HepG2 (cell line): Measurements from ENCODE around the gene CCNQ. TPM values are rescaled to one million over a fixed set of nuclear protein-coding genes. Genes with fewer than 3 reads are reported as not detected.

Source experiments
- AHDC1 ChIP-seq: sonication (generic); formaldehyde crosslinking; IDR thresholded peaks from 2 replicates; pipeline ENCODE4 v1.5.1; 2020; ENCODE audit warnings: mild to moderate bottlenecking, missing genetic modification reagents, borderline replicate concordance
- ATM ChIP-seq: fragments of 450-650 bp; IDR thresholded peaks from 2 replicates; pipeline ENCODE4 v1.7.1; 2017; ENCODE audit warnings: mild to moderate bottlenecking, borderline replicate concordance
- FOSL2 ChIP-seq: sonication (generic); formaldehyde crosslinking; IDR thresholded peaks from 2 replicates; pipeline ENCODE4 v1.4.0; 2020; ENCODE audit warnings: missing genetic modification reagents
- GZF1 ChIP-seq: sonication (generic); formaldehyde crosslinking; IDR thresholded peaks from 2 replicates; pipeline ENCODE4 v1.5.1; 2020; ENCODE audit warnings: mild to moderate bottlenecking, missing genetic modification reagents
- KDM6A ChIP-seq: IDR thresholded peaks from 2 replicates; pipeline ENCODE4 v1.6.1; 2016; ENCODE audit warnings: low read depth
- MTA3 ChIP-seq: sonication (generic); formaldehyde crosslinking; IDR thresholded peaks from 2 replicates; pipeline ENCODE4 v1.4.0; 2020; ENCODE audit warnings: missing genetic modification reagents
- NR0B2 ChIP-seq: sonication (generic); formaldehyde crosslinking; IDR thresholded peaks from 2 replicates; pipeline ENCODE4 v1.4.0; 2020; ENCODE audit warnings: mild to moderate bottlenecking, missing genetic modification reagents
- PCBP1 ChIP-seq: fragments of 200-400 bp; formaldehyde crosslinking; IDR thresholded peaks from 2 replicates; pipeline ENCODE4 v1.6.1; 2017; ENCODE audit warnings: mild to moderate bottlenecking, low read depth, low read length, borderline replicate concordance
- SIN3A ChIP-seq: IDR thresholded peaks from 2 replicates; pipeline ENCODE4 v1.6.1; 2011; ENCODE audit warnings: low read depth, mild to moderate bottlenecking, control low read depth, low read length, borderline replicate concordance
- SP1 ChIP-seq, 2 experiments: fragments of 450-650 bp in 1 of 2; sonication (generic) in 1 of 2; formaldehyde crosslinking in 1 of 2; IDR thresholded peaks; 2 replicates each; pipeline versions ENCODE4 v1.4.0 to v1.6.1; 2016 to 2020; ENCODE audit warnings: missing genetic modification reagents in 1 of 2
- TARDBP ChIP-seq: sonication (generic); formaldehyde crosslinking; IDR thresholded peaks from 2 replicates; pipeline ENCODE4 v1.8.0; 2022; ENCODE audit warnings: mild to moderate bottlenecking, missing genetic modification reagents
- TFAP4 ChIP-seq: sonication (generic); IDR thresholded peaks from 2 replicates; pipeline ENCODE4 v1.6.1; 2016; ENCODE audit warnings: low read depth, borderline replicate concordance
- ZMAT5 ChIP-seq: sonication (generic); formaldehyde crosslinking; IDR thresholded peaks from 2 replicates; pipeline ENCODE4 v1.5.0; 2020; ENCODE audit warnings: mild to moderate bottlenecking, low read depth, missing genetic modification reagents, borderline replicate concordance
- ZNF101 ChIP-seq: sonication (generic); formaldehyde crosslinking; IDR thresholded peaks from 2 replicates; pipeline ENCODE4 v1.4.0; 2020; ENCODE audit warnings: mild to moderate bottlenecking, low read depth, missing genetic modification reagents, borderline replicate concordance
- ZNF503 ChIP-seq: sonication (generic); formaldehyde crosslinking; IDR thresholded peaks from 2 replicates; pipeline ENCODE4 v1.4.0; 2020; ENCODE audit warnings: missing genetic modification reagents
- ZNF703 ChIP-seq: sonication (generic); formaldehyde crosslinking; IDR thresholded peaks from 2 replicates; pipeline ENCODE4 v1.5.1; 2020; ENCODE audit warnings: missing genetic modification reagents, mild to moderate bottlenecking, moderate library complexity, borderline replicate concordance
- ZSCAN31 ChIP-seq: sonication (generic); formaldehyde crosslinking; IDR thresholded peaks from 2 replicates; pipeline ENCODE4 v1.5.0; 2020; ENCODE audit warnings: low read depth, mild to moderate bottlenecking, missing genetic modification reagents
- polyA plus RNA-seq, 8 experiments: library from polyadenylated mRNA; depleted of rRNA in 3 of 8; stranded (reverse) in 7 of 8; unstranded in 1 of 8; fragments of >200 nt; fragmentation: Illumina TruSeq in 4 of 8; extraction: Trizol in 4 of 8; gene quantifications; 2 replicates each; pipeline versions ENCODE4 v1.2.1 to v1.2.3, GENCODE V29; 2011 to 2016; ENCODE audit warnings: low read depth in 4 of 8, missing spikeins in 1 of 8, mixed read lengths in 1 of 8; ENCODE audit not compliant: insufficient read depth in 1 of 8
- total RNA-seq, 5 experiments: library from RNA; depleted of rRNA; stranded (reverse); fragments of >200 nt; fragmentation: Illumina TruSeq; extraction: Trizol; gene quantifications; 2 replicates each; pipeline ENCODE4 v1.2.3, GENCODE V29; 2016; ENCODE audit warnings: low read depth in 1 of 5

CCNQ gene
- total and polyA plus RNA-seq, 2 of the 13 experiments (the other 11 are each of a cell fraction or from before 2014, with no cell fraction given): 15.0 to 25.5 TPM

- no peak for TF ChIP-seq ZNF101 (CRISPR knock-in tag)
- TF ChIP-seq AHDC1: no peak
- peak; percentile 40 for TF ChIP-seq TARDBP (CRISPR knock-in tag)
- no peak for TF ChIP-seq ZSCAN31 (CRISPR knock-in tag)
- TF ChIP-seq TFAP4: peak; percentile 81; the same call in 1 of the 2 replicates
- no peak for TF ChIP-seq ATM
- TF ChIP-seq NR0B2 (CRISPR knock-in tag): no peak
- TF ChIP-seq SIN3A: no peak
- no peak for TF ChIP-seq PCBP1
- TF ChIP-seq ZMAT5 (CRISPR knock-in tag): no peak
- peak; percentile 56; the same call in 1 of the 2 replicates for TF ChIP-seq ZNF503 (CRISPR knock-in tag)
- TF ChIP-seq MTA3 (CRISPR knock-in tag): no peak
- no peak for TF ChIP-seq SP1 (IDR thresholded peaks at IDR 0.05)
- TF ChIP-seq SP1 (CRISPR knock-in tag; IDR thresholded peaks at IDR 0.05): 0 out of 2 replicates have a peak, but pooled peaks have one; percentile 26
- 0 out of 2 replicates have a peak, but pooled peaks have one; percentile 67 for TF ChIP-seq ZNF703 (CRISPR knock-in tag)
- 0 out of 2 replicates have a peak, but pooled peaks have one; percentile 14 for TF ChIP-seq FOSL2 (CRISPR knock-in tag)
- TF ChIP-seq KDM6A: peak; percentile 55; the same call in 1 of the 2 replicates
- no peak for TF ChIP-seq GZF1 (CRISPR knock-in tag)
Measured at GRCh38 chrX:153646620-153647373, 47.9 kb upstream of the CCNQ start, which contains the start of gene DUSP9 (continued).
